NCI-H446 treated with DMSO at 0.1 percent for 48 hours (cell line): ENCODE data around the gene CA10.

Experiments
- DNase-seq: peaks from one replicate; lab custom pipeline; 2025; lab: John Stamatoyannopoulos, UW

The CA10 gene

GRCh38 chr17:52147431-52147830 is 11.1 kb downstream of the CA10 start:
- DNase-seq: no peak

DNA sequence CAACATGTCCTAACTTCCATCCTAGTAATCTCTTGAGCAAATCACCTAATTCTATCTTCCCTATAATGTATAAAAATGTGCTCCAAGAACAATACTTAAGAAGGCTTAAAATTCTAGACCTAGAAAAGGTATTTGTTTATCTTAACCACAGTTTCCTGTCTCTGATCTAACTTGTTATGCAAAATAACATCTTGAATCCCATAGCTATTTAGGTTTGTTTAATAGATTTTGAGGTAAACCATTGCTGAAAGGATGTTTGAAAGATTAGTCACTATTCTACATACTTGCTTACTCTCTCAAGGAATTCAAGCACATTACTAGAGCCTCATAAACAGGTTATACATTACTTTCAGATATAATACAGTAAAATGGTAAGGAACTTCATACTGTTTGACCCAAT is 13.0 kb downstream of the CA10 start:
- DNase-seq: no peak

- DNase-seq: no peak
Measured at GRCh38 chr17:52143542-52143941, 15.0 kb downstream of the CA10 start.

- no peak for DNase-seq
Measured at GRCh38 chr17:52140601-52141000, 17.9 kb downstream of the CA10 start.

- no peak for DNase-seq
Measured at GRCh38 chr17:52138752-52139151, 19.8 kb downstream of the CA10 start.

- no peak for DNase-seq
Measured at GRCh38 chr17:52138350-52138749, 20.2 kb downstream of the CA10 start.

- DNase-seq: peak; percentile 86
Measured at GRCh38 chr17:52136166-52136565, 22.3 kb downstream of the CA10 start.

GRCh38 chr17:52134641-52135040 is 23.9 kb downstream of the CA10 start:
- peak; percentile 73 for DNase-seq

GRCh38 chr17:52128721-52129120 is 29.8 kb downstream of the CA10 start:
- no peak for DNase-seq

- DNase-seq: no peak
Measured at GRCh38 chr17:52124993-52125392, 33.5 kb downstream of the CA10 start.

- DNase-seq: no peak
Measured at GRCh38 chr17:52124561-52124960, 34.0 kb downstream of the CA10 start.

DNA sequence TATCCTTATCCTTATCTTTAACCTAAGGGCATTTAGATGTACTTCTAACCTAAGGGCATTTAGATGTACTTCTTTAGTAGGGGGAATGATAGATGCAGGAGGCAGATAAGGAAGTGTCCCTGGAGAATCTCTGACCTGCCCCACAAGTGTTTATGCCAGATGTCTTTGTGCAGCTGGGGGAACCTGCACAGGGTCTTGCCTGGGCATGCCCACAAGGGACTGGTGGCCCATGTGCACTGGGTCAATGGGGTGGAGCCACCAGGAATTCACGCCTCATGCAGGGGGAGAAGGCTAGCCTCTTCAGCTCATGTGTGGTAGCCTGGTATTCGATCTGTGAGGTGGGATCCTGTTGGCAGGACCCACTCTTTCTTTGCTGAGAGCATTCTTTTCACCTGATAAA is 38.0 kb downstream of the CA10 start:
- DNase-seq: no peak

DNA sequence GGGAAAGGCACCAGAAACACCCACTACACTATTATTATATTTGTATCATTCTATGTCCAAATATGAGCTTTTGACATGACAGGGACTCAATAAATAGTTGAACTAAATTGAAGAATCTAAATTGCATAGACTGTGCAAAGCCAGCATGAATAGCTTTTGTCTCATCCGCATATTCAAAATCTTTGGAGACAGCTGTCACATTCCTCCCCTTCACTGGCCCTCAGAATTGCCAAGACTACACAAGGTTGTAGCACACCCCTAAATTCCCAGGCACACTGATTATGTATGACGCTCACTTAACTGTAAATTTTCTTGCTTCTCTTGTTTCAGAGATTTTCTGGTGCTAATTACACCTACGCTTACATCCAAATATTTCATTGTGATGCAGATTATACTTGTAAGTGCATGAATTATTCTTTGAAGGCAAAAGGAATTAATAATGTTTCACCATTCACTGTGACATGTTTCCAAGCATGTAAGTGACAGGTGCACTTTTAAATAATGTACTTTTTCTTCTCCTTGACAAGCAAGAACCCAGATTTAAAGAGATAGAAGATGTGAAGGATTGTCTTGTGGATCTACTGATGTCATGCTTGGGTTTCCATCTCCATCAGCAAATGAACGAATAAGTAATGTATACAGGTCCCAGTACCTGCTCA is 47.5 kb downstream of the CA10 start:
- DNase-seq: no peak

DNA sequence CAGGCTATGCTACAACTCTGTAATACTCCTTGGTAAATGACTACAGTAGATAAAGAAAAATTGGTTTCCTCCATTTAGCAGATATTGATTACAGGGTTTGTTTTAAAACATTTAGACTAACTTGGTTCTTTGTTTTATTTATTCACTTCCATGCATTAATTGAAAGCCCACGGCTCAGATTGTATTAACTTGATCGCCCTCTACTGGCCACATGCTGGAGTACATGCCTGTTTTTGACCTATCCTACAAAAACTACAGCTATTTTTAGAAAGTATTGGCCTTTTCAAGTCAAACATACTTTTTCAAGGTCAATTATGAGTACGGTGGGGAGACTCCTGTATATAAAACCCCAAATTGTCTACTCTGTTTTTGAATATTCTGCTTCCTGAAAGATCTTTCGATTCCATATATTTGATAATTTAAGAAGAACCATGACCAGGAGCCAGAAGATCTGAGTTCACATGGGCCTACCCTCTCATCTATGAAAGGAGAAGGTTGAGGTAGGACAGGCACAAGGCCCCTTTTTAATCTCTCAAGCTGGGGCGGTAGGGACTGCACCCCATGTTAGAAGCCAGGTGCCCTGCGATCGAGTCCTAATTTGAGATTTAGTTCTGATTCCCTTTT is 51.8 kb downstream of the CA10 start:
- peak; percentile 52 for DNase-seq

- no peak for DNase-seq
Measured at GRCh38 chr17:52106072-52106471, 52.4 kb downstream of the CA10 start.

GRCh38 chr17:52105591-52105990 is 52.9 kb downstream of the CA10 start:
- DNase-seq: no peak

- no peak for DNase-seq
Measured at GRCh38 chr17:52096056-52096455, 62.5 kb downstream of the CA10 start.

- DNase-seq: no peak
Measured at GRCh38 chr17:52084176-52084575, 74.3 kb downstream of the CA10 start.

GRCh38 chr17:52079496-52079895 is 79.0 kb downstream of the CA10 start:
- no peak for DNase-seq

DNA sequence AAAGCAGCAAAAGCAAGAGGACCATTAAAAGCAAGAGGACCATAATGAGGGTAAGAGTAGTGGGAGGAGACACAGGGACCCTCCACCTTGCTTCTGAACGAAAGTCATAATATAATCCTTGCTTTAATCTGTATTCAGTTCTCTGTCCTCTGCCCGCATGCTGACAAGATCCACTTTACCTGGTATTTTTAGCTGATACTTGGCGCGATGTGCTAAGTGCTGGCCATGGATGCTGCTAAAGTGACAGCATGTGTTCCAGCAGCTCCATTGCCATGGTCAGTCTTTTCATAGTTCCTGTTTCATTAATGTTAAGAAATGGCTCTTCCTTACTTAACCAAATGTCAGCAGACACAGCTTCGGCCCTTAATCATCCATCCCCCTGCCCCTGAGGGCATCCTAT is 86.8 kb downstream of the CA10 start:
- DNase-seq: no peak

DNA sequence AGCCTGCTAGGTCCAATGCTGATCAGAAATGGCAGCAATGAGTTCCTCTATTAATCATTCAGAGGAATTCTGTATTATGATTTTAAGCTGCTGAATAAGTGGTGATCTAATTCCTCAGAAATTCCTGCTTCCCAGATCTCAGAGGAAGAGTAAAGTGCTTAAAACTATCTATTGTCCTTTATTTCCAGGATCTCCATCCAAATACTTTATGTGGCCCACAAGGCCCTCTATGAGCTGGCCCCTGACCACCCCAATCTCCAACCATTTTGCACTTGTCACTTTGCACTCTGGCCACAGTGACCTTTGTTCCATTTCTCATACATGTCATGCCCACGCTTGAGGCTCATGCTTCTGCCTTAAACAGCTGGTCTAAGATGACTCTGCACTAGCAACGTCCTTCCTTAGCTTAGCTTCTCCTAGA is 93.7 kb downstream of the CA10 start:
- DNase-seq: no peak

DNA sequence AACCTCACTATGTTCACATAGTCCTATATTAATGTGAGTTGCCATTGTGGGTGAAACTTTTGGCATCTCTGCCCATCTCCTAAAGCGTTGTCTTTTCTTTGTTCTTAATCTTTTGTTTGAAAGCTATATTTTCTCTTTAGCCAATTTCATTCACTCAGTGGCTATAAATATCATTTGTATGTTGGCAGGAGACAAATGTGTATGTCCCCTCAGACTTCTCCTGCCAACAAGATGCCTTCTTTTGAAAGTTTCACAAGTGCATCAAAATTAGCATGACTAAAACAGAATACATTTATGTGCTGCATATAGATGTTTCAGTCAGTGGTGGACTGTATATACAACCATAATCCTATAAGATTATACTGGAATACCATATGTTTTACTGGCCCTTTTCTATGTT is 109.0 kb downstream of the CA10 start:
- DNase-seq: no peak

- no peak for DNase-seq
Measured at GRCh38 chr17:52049051-52049450, 109.5 kb downstream of the CA10 start.
